Memory B cell (primary cell): ENCODE results near the gene FGF5.

ENCODE experiments used
- ATAC-seq: fragments of 150-1000 bp; cut with Tn5 transposase; 2 replicates; pipeline ENCODE4 v1.10.0; 2021; ENCODE audit warnings: low read depth, mild to moderate bottlenecking, moderate library complexity
- DNase-seq, 2 donors: peaks; one replicate each; pipeline ENCODE4 v3.0.0; 2022; ENCODE audit warnings: low spot score in 2 of 2
- H3K27ac Mint-ChIP-seq: one replicate; pipeline ENCODE4 v1.8.0; 2022; ENCODE audit warnings: mild to moderate bottlenecking, moderate library complexity, mixed read lengths
- H3K27me3 Mint-ChIP-seq: one replicate; pipeline ENCODE4 v1.8.0; 2022; ENCODE audit warnings: mixed read lengths
- H3K36me3 Mint-ChIP-seq: one replicate; pipeline ENCODE4 v1.8.0; 2022; ENCODE audit warnings: mild to moderate bottlenecking, mixed read lengths
- H3K4me1 Mint-ChIP-seq: one replicate; pipeline ENCODE4 v1.8.0; 2022; ENCODE audit warnings: mixed read lengths
- H3K4me3 Mint-ChIP-seq: one replicate; pipeline ENCODE4 v1.8.0; 2022; ENCODE audit warnings: mild to moderate bottlenecking, moderate library complexity, mixed read lengths
- H3K9me3 Mint-ChIP-seq: one replicate; pipeline ENCODE4 v1.8.0; 2022; ENCODE audit warnings: mixed read lengths

The FGF5 gene, protein sequence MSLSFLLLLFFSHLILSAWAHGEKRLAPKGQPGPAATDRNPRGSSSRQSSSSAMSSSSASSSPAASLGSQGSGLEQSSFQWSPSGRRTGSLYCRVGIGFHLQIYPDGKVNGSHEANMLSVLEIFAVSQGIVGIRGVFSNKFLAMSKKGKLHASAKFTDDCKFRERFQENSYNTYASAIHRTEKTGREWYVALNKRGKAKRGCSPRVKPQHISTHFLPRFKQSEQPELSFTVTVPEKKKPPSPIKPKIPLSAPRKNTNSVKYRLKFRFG

DNA sequence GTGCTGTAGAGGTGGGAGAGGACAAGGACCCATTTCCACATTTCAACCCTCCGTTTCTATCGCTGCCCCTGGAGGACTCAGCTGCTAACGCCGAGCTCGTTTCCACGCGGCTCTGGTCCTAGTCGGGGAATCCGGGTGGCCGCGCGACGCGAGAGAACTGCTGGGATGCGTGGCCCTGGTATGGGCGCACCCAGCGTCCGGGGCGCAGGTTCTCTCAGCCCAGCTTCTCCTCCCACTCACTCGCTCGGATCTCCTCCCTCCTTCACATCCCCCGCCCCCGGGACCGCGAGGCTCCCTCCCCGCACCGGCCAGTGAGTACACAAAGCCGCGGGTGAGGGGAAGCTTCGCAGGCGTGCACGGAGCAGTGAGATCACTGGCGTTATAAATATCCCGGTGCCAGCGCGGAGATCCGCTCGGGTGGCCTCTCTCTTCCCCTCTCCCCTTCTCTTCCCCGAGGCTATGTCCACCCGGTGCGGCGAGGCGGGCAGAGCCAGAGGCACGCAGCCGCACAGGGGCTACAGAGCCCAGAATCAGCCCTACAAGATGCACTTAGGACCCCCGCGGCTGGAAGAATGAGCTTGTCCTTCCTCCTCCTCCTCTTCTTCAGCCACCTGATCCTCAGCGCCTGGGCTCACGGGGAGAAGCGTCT is at the start of gene FGF5:
FGF5 (plus strand) TSS at position 412 of the 649 bp plus-strand sequence; CDS start at position 573, 161 bp downstream.
- peak in 1 of 2 donors; percentile 27 for DNase-seq
- H3K9me3 Mint-ChIP-seq, result no peaks in the 10 kb centered on the region

DNA sequence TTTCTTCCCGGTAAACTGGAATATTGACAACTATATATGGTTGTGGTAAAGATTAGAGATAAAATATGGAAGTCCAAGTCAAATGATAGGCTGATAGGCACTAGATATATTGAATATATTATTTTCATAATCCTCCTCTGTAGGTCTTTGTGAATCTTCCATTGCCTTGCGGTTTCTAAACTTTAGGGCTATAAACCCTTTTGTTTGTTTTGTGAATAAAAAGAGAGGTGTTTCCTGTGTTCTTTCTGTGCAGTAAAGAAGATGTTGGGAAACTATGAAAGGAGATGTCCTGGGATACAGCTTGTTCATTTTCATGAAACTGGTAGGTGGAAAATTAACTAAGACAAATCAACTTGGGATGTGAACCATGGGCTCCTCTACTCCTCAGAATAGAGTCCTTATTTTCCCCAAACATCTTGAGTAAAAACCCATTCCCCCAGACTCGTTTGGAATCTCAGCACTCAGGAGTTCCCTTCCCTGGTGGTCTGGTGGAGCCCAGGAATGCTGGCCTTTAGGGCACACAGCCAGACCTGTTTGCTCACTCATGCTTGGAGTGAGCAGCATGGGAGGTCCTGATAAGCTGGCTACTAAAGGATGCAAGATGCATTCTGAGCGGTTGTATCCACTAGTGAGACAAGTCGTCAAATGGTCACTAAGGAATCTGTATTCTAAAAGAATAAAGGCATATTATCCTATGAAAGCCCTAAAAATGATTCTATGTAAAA is 47.0 kb upstream of the FGF5 start:
- DNase-seq, result no peak
- no peaks in the 10 kb centered on the region for H3K9me3 Mint-ChIP-seq
- H3K4me1 Mint-ChIP-seq, result peaks cover 2% of the 10 kb centered on the region
- ATAC-seq, result no peak
- H3K27me3 Mint-ChIP-seq, result no peaks in the 10 kb centered on the region
- no peak overlapping the region for H3K27ac Mint-ChIP-seq
- no peak overlapping the region for H3K4me3 Mint-ChIP-seq
- H3K36me3 Mint-ChIP-seq, result no peaks in the 10 kb centered on the region

More for the DNA sequence above, at the start of gene FGF5:
- Mint-ChIP-seq H3K4me1 (peaks cover 23% of the 10 kb centered on the region), H3K27me3 (peaks cover 41% of the 10 kb centered on the region), H3K27ac (no peak within 1 kb of the TSS), H3K36me3 (no peaks in the 10 kb centered on the region), H3K4me3 (peak within 1 kb of the TSS; percentile 87)
- ATAC-seq, result peak; percentile 68

DNA sequence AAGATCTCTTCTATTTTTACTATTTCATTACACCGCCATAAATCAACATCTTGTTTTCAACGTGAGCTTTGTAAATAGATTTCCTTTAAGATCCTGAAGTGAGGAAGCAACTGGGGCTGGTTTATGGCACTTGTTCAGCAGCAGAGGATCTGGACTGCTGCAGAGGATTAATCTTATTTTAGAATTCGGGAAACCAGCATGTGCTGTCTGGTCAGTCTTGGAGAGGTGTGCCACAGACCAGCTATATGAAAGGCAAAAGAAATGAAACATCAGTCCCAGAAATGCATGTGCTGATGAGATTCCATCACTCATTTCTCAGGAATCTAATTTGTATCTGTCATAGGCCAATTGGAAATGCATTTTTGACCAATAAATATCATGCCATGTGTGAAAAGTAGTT is 45.8 kb upstream of the FGF5 start:
- H3K4me3 Mint-ChIP-seq, result no peak overlapping the region
- ATAC-seq (no peak), DNase-seq (no peak)
- no peaks in the 10 kb centered on the region for H3K4me1 Mint-ChIP-seq
- H3K27ac Mint-ChIP-seq, result no peak overlapping the region
- H3K27me3 Mint-ChIP-seq, result no peaks in the 10 kb centered on the region
- H3K36me3 Mint-ChIP-seq, result no peaks in the 10 kb centered on the region
- no peaks in the 10 kb centered on the region for H3K9me3 Mint-ChIP-seq

GRCh38 chr4:80221161-80221560 is 45.3 kb upstream of the FGF5 start:
- Mint-ChIP-seq H3K27ac (no peak overlapping the region), H3K4me1 (no peaks in the 10 kb centered on the region), H3K9me3 (no peaks in the 10 kb centered on the region), H3K4me3 (no peak overlapping the region), H3K27me3 (no peaks in the 10 kb centered on the region), H3K36me3 (no peaks in the 10 kb centered on the region)
- ATAC-seq, result no peak
- no peak for DNase-seq

DNA sequence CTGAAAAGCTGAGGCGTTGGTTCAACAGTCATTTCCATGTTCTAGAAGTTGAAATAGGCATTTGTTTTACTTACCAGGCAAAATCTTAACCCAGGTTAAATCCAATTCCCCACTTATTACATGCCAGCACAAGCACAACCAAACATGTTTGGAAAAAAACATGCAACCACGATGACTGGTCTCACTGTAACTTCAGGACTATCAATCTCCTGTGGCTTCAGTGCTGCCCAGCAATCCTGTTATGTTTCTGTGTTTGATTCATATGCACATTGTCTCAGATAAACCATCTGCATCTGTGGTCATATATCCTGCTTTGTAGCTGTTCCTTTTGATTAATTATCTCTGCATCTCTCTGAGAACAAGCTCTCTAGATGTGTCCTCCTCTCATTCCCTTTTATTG is 40.9 kb upstream of the FGF5 start:
- H3K27me3 Mint-ChIP-seq, result no peaks in the 10 kb centered on the region
- no peak overlapping the region for H3K27ac Mint-ChIP-seq
- ATAC-seq (no peak), DNase-seq (no peak)
- no peaks in the 10 kb centered on the region for H3K9me3 Mint-ChIP-seq
- H3K4me1 Mint-ChIP-seq, result peaks cover 13% of the 10 kb centered on the region
- no peak overlapping the region for H3K4me3 Mint-ChIP-seq
- H3K36me3 Mint-ChIP-seq, result no peaks in the 10 kb centered on the region

- H3K36me3 Mint-ChIP-seq, result no peaks in the 10 kb centered on the region
Measured at GRCh38 chr4:80226094-80226493, 40.4 kb upstream of the FGF5 start.

GRCh38 chr4:80228460-80228859 is 38.0 kb upstream of the FGF5 start:
- H3K36me3 Mint-ChIP-seq, result no peaks in the 10 kb centered on the region
- H3K27ac Mint-ChIP-seq, result no peak overlapping the region
- H3K27me3 Mint-ChIP-seq, result peaks cover 3% of the 10 kb centered on the region
- H3K4me1 Mint-ChIP-seq, result peaks cover 13% of the 10 kb centered on the region
- ATAC-seq (no peak), DNase-seq (no peak)
- H3K4me3 Mint-ChIP-seq, result no peak overlapping the region
- no peaks in the 10 kb centered on the region for H3K9me3 Mint-ChIP-seq

More at GRCh38 chr4:80226094-80226493, 40.4 kb upstream of the FGF5 start:
- ATAC-seq (no peak), DNase-seq (no peak)
- no peaks in the 10 kb centered on the region for H3K27me3 Mint-ChIP-seq
- H3K9me3 Mint-ChIP-seq, result no peaks in the 10 kb centered on the region
- no peak overlapping the region for H3K27ac Mint-ChIP-seq
- no peak overlapping the region for H3K4me3 Mint-ChIP-seq
- peaks cover 13% of the 10 kb centered on the region for H3K4me1 Mint-ChIP-seq

DNA sequence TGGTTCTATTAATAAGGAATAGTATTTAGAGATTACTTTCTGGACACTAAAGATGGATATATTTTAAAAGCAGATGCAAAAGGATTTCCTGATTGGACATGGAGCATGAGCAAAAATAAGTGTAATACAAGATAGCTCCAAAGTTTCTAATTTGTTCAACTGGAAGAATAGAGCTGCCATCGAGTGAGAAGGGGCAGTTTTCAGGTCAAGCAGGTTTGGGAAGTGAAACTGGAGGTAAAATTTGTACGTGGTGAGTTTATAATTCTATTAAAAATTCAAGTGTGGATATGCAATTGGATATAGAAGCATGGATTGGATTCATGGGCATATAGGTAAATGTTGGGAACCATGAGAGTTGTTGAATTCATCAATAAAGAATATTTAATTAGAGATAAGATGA is 37.3 kb upstream of the FGF5 start:
- DNase-seq, result no peak
- no peak for ATAC-seq
- Mint-ChIP-seq H3K27ac (no peak overlapping the region), H3K4me3 (no peak overlapping the region), H3K9me3 (no peaks in the 10 kb centered on the region), H3K4me1 (peaks cover 13% of the 10 kb centered on the region), H3K27me3 (peaks cover 4% of the 10 kb centered on the region), H3K36me3 (no peaks in the 10 kb centered on the region)

DNA sequence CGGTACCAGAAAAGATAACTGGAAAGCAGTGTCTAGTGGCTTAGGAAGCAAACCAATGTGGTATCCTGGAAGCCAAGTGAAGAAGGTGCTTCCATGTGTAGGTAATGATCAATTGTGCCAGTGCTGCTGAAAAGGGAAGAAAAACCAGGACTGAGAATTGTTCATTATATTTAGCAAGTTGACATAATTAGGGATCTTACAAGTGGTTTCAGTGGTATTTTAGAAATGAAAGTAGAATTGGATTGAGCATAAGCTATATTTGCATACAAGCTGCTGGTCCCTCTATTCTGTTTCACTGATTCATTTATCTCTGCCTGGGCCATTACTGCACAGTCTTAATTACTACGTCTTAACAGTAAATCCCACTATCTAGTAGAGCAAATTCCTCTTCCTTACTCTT is 36.9 kb upstream of the FGF5 start:
- ATAC-seq, result peak; percentile 91
- Mint-ChIP-seq H3K9me3 (no peaks in the 10 kb centered on the region), H3K4me3 (peak overlapping the region; percentile 48), H3K27ac (no peak overlapping the region), H3K4me1 (peaks cover 13% of the 10 kb centered on the region), H3K36me3 (no peaks in the 10 kb centered on the region), H3K27me3 (peaks cover 4% of the 10 kb centered on the region)
- no peak for DNase-seq

DNA sequence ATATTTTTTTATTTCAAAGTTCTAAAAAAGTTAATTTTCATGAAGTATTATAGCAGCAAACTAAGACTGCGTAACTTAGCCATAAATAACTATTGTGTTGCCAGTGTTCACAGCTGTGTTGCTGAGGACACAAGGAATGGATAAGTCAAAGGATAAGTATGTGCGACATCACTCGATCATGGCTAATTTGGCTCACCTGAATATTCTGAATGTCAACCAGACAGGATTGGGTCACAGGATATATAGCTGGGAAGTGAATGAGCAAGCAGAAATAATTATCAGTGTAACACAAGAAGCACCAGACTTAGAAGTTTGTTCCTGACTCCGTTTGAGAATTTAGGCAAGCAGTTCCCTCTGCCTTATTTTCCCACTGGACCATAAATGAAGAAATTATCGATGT is 35.3 kb upstream of the FGF5 start:
- Mint-ChIP-seq H3K9me3 (no peaks in the 10 kb centered on the region), H3K27me3 (peaks cover 8% of the 10 kb centered on the region), H3K4me3 (no peak overlapping the region), H3K4me1 (peaks cover 13% of the 10 kb centered on the region), H3K27ac (no peak overlapping the region), H3K36me3 (no peaks in the 10 kb centered on the region)
- DNase-seq (no peak), ATAC-seq (no peak)

DNA sequence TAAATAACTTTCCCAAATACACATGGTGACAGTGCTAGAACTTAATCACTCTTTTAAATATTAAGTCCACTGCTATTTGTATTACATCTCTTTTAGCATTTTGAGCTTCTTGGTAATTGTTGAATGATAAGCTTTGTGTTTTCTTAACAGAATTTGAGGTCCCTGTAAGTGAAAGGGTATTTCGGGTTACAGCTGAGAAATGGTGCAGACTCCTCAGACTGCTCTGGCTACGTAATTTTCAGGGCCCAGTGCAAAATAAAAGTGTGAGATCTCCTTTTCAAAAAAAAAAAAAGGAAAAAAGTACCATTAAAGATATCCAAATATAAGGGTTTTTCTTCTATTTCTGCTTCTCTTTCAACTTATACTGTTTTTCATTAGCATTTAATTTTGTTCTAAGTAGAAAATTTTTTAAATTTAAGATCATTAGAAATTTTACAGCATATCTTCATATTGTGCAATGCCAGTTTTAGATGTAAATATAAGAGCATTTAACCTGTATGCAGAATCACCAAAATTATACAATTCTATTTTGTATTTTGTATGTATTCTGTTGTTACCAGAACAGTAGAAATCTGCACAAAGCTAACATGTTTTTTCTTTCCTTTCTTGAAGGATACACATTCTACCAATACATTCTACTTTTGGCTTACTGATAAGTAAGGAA is 33.6 kb upstream of the FGF5 start:
- H3K36me3 Mint-ChIP-seq, result no peaks in the 10 kb centered on the region
- no peak for DNase-seq
- H3K4me1 Mint-ChIP-seq, result peaks cover 13% of the 10 kb centered on the region
- peaks cover 8% of the 10 kb centered on the region for H3K27me3 Mint-ChIP-seq
- H3K27ac Mint-ChIP-seq, result no peak overlapping the region
- no peaks in the 10 kb centered on the region for H3K9me3 Mint-ChIP-seq
- no peak overlapping the region for H3K4me3 Mint-ChIP-seq
- ATAC-seq, result no peak

DNA sequence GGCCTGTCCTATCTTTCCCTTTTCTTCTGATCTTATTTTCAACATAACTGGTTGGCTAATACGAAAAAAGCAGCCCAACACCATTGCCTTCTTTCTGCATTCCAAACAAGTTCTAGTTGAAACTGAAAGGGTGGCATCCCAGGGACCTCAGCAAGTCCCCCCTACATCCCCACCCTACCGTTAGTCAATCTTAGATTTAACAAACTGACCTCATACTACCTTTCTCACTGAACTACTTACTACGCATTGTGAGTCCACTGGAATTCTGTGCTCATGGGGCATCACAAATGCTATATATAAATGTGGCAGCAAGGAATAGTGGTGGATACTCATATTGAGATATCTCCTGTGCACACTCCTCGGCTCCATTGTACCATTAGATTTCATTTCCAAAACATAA is 33.1 kb upstream of the FGF5 start:
- ATAC-seq (no peak), DNase-seq (no peak)
- no peaks in the 10 kb centered on the region for H3K9me3 Mint-ChIP-seq
- no peaks in the 10 kb centered on the region for H3K36me3 Mint-ChIP-seq
- H3K27ac Mint-ChIP-seq, result no peak overlapping the region
- peaks cover 8% of the 10 kb centered on the region for H3K27me3 Mint-ChIP-seq
- no peak overlapping the region for H3K4me3 Mint-ChIP-seq
- H3K4me1 Mint-ChIP-seq, result peaks cover 12% of the 10 kb centered on the region

- no peak for ATAC-seq
- no peak overlapping the region for H3K27ac Mint-ChIP-seq
- H3K4me3 Mint-ChIP-seq, result no peak overlapping the region
- no peak for DNase-seq
- H3K27me3 Mint-ChIP-seq, result peaks cover 8% of the 10 kb centered on the region
- no peaks in the 10 kb centered on the region for H3K36me3 Mint-ChIP-seq
- peaks cover 1% of the 10 kb centered on the region for H3K4me1 Mint-ChIP-seq
- no peaks in the 10 kb centered on the region for H3K9me3 Mint-ChIP-seq
Measured at GRCh38 chr4:80235451-80235850, 31.0 kb upstream of the FGF5 start.

DNA sequence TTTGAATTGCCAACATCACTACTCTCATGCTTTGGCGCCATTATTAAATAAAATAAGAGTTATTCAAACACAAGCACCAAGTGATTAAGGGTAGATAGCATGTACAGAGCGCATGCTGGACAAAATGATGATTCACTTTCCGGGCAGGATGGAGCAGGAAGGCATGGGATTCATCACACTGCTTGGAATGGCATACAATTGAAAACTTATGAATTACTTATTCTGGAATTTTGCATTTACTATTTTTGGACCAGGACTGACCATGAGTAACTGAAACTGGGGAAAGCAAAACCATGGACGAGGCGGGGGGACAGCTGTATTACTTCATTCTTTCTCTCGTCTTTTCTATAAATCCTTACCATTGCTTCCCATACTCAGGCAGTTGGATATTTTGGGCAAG is 28.5 kb upstream of the FGF5 start:
- no peak overlapping the region for H3K4me3 Mint-ChIP-seq
- no peaks in the 10 kb centered on the region for H3K36me3 Mint-ChIP-seq
- H3K27ac Mint-ChIP-seq, result no peak overlapping the region
- peaks cover 8% of the 10 kb centered on the region for H3K27me3 Mint-ChIP-seq
- no peaks in the 10 kb centered on the region for H3K4me1 Mint-ChIP-seq
- no peaks in the 10 kb centered on the region for H3K9me3 Mint-ChIP-seq
- ATAC-seq (no peak), DNase-seq (no peak)
